Epithelial cell of esophagus (primary cell): Measurements from ENCODE around the gene TLE3.

Experiments used
- DNase-seq: peaks from one replicate; pipeline ENCODE4 v3.0.0; 2010; ENCODE audit warnings: low read depth
- H3K4me3 ChIP-seq: 2 replicates; pipeline ENCODE4 v1.5.1; 2011; ENCODE audit warnings: mild to moderate bottlenecking, low read length, control low read depth
- CTCF ChIP-seq: IDR thresholded peaks from 2 replicates; pipeline ENCODE4 v1.5.1; 2011; ENCODE audit warnings: low read depth, mild to moderate bottlenecking, low read length, control low read depth, inconsistent platforms; ENCODE audit not compliant: insufficient read depth; ENCODE audit errors: missing control alignments

TLE3 gene

GRCh38 chr15:70082281-70082900, 15.3 kb downstream of the TLE3 start:
- no peak for DNase-seq
- no peak for TF ChIP-seq CTCF
- no peak overlapping the region for H3K4me3 ChIP-seq

- TF ChIP-seq CTCF, result no peak
Observed at GRCh38 chr15:70081612-70082011, 16.1 kb downstream of the TLE3 start.

GRCh38 chr15:70080347-70080746, 17.4 kb downstream of the TLE3 start:
- TF ChIP-seq CTCF, result no peak
- H3K4me3 ChIP-seq, result no peak overlapping the region
- no peak for DNase-seq

More at GRCh38 chr15:70081612-70082011, 16.1 kb downstream of the TLE3 start:
- no peak overlapping the region for H3K4me3 ChIP-seq
- no peak for DNase-seq

- H3K4me3 ChIP-seq, result no peak overlapping the region
- no peak for DNase-seq
- TF ChIP-seq CTCF, result no peak
Observed at GRCh38 chr15:70079888-70080287, 17.8 kb downstream of the TLE3 start.

- no peak for TF ChIP-seq CTCF
- no peak overlapping the region for H3K4me3 ChIP-seq
- DNase-seq, result no peak
Observed at GRCh38 chr15:70078578-70079417, 18.9 kb downstream of the TLE3 start.

GRCh38 chr15:70077188-70078147, 20.2 kb downstream of the TLE3 start:
- DNase-seq, result no peak
- no peak for TF ChIP-seq CTCF
- H3K4me3 ChIP-seq, result no peak overlapping the region
